Nephron (organoid): ENCODE measurements around the gene UNG.

ENCODE experiments used
- H3K27ac Mint-ChIP-seq, 3 experiments: 2 replicates each; pipeline ENCODE4 v1.8.0; 2020; ENCODE audit warnings: mixed read lengths in 3 of 3, mild to moderate bottlenecking in 2 of 3, moderate library complexity in 1 of 3
- H3K27me3 Mint-ChIP-seq: 2 replicates; pipeline ENCODE4 v1.8.0; 2021; ENCODE audit warnings: low read depth, mild to moderate bottlenecking, moderate library complexity, mixed read lengths
- H3K36me3 Mint-ChIP-seq: 2 replicates; pipeline ENCODE4 v1.8.0; 2020; ENCODE audit warnings: low read depth, mixed read lengths
- H3K4me1 Mint-ChIP-seq: 2 replicates; pipeline ENCODE4 v1.8.0; 2020; ENCODE audit warnings: mixed read lengths
- H3K4me3 Mint-ChIP-seq, 3 experiments: 2 replicates each; pipeline ENCODE4 v1.8.0; 2020; ENCODE audit warnings: mild to moderate bottlenecking in 3 of 3, mixed read lengths in 3 of 3, moderate library complexity in 2 of 3
- H3K9me3 Mint-ChIP-seq: 2 replicates; pipeline ENCODE4 v1.8.0; 2020; ENCODE audit warnings: mixed read lengths
- TF ChIP-seq, protein P1 (sequence below), 3 experiments: fragments of 200-600 bp; sonication (generic); IDR thresholded peaks; one replicate each; pipeline ENCODE4 v1.5.0; 2021; ENCODE audit warnings: antibody characterized with exemption in 3 of 3; ENCODE audit not compliant: unreplicated experiment in 3 of 3

The UNG gene

DNA sequence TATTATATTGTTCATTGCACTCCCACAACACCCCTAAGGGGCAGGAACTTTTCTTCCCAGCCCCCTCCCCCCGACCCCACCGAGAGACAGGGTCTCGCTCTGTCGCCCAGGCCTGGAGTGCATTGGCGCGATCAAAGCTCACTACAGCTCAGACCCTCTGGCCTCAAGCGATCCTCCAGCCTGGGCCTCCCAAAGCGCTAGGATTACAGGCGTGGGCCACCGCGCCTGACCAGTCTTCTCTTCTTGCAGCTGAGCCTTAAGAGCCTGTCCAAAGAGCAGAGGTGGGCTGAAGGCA is 310 bp upstream of the UNG start:
- peaks cover 42% of the 10 kb centered on the region for H3K4me1 Mint-ChIP-seq
- peak overlapping the region; percentile 92 to 97 (median 95) for H3K4me3 Mint-ChIP-seq
- H3K27ac Mint-ChIP-seq = peak overlapping the region in 2 of 3 experiments; percentile 64 to 97
- H3K27me3 Mint-ChIP-seq = no peaks in the 10 kb centered on the region
- H3K9me3 Mint-ChIP-seq = no peaks in the 10 kb centered on the region
- H3K36me3 Mint-ChIP-seq = peaks cover 32% of the 10 kb centered on the region
- TF ChIP-seq, protein P1, sequence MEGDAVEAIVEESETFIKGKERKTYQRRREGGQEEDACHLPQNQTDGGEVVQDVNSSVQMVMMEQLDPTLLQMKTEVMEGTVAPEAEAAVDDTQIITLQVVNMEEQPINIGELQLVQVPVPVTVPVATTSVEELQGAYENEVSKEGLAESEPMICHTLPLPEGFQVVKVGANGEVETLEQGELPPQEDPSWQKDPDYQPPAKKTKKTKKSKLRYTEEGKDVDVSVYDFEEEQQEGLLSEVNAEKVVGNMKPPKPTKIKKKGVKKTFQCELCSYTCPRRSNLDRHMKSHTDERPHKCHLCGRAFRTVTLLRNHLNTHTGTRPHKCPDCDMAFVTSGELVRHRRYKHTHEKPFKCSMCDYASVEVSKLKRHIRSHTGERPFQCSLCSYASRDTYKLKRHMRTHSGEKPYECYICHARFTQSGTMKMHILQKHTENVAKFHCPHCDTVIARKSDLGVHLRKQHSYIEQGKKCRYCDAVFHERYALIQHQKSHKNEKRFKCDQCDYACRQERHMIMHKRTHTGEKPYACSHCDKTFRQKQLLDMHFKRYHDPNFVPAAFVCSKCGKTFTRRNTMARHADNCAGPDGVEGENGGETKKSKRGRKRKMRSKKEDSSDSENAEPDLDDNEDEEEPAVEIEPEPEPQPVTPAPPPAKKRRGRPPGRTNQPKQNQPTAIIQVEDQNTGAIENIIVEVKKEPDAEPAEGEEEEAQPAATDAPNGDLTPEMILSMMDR (IDR thresholded peaks at IDR 0.05; ENCODE audit: unreplicated experiment in 3 of 3) = no peak

DNA sequence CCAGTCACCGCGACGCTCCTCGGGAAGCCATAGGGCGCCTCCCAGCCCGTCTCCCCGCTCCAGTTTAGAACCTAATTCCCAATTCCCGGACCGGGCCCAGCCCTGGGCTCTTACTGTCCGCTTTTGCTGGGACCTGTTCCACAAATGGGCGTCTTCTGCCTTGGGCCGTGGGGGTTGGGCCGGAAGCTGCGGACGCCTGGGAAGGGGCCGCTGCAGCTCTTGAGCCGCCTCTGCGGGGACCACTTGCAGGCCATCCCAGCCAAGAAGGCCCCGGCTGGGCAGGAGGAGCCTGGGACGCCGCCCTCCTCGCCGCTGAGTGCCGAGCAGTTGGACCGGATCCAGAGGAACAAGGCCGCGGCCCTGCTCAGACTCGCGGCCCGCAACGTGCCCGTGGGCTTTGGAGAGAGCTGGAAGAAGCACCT is 797 bp downstream of the UNG start:
- Mint-ChIP-seq H3K9me3 (no peaks in the 10 kb centered on the region), H3K27ac (peak overlapping the region; percentile 64 to 97 (median 95)), H3K4me3 (peak overlapping the region; percentile 92 to 97 (median 95)), H3K27me3 (no peaks in the 10 kb centered on the region), H3K36me3 (peaks cover 32% of the 10 kb centered on the region), H3K4me1 (peaks cover 31% of the 10 kb centered on the region)
- TF ChIP-seq, protein P1 (IDR thresholded peaks at IDR 0.05; ENCODE audit: unreplicated experiment in 3 of 3) = no peak

DNA sequence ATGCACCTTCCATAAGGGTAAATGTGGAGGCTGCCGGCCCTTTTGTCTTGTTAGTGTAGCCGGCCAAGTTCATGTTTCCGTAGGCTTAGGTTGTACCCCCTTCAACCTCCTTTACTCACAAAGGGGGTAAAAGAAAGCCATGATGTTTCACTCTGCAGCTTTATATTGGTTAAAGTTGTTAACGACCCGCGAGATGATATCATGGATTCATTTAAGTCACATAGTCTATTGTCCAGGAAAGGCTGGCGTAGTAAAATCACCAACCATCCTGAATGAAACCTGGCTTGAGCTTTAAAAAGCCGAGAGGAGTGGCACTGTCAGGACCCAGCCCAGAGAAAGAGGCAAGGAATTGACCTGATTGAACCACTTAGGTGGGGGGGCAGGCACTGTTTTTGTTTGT is 1.3 kb downstream of the UNG start:
- no peaks in the 10 kb centered on the region for H3K9me3 Mint-ChIP-seq
- H3K4me3 Mint-ChIP-seq = peak overlapping the region; percentile 92 to 97 (median 95)
- H3K36me3 Mint-ChIP-seq = peaks cover 36% of the 10 kb centered on the region
- H3K27me3 Mint-ChIP-seq = no peaks in the 10 kb centered on the region
- peaks cover 26% of the 10 kb centered on the region for H3K4me1 Mint-ChIP-seq
- peak overlapping the region; percentile 64 to 97 (median 95) for H3K27ac Mint-ChIP-seq
- TF ChIP-seq, protein P1 (IDR thresholded peaks at IDR 0.05; ENCODE audit: unreplicated experiment in 3 of 3) = no peak

DNA sequence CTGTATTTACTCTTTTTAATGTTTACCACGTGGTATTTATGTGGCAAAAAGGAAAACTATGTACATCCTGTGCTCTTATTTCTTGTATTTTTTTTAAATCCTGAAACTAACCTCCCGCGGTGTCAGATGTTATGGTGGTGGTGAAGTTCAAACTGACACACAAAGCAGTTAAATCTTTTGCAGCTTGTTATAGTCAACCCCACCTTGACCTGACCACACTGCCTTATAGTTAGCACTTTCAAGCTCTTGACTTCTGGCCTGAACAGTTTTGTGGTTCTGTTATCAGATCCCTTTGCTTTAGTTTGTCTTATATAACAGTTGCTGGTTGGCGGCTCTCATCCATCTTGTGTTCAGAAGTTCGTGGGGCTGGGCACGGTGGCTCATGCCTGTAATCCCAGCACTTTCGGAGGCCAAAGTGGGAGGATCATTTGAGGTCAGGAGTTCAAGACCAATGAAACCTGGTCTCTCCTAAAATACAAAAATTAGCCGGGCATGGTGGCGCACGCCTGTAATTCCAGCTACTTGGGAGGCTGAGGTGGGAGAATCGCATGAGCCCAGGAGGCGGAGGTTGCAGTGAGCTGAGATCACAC is 2.1 kb downstream of the UNG start:
- H3K36me3 Mint-ChIP-seq = peaks cover 41% of the 10 kb centered on the region
- H3K9me3 Mint-ChIP-seq = no peaks in the 10 kb centered on the region
- peak overlapping the region; percentile 92 to 97 (median 95) for H3K4me3 Mint-ChIP-seq
- no peaks in the 10 kb centered on the region for H3K27me3 Mint-ChIP-seq
- peaks cover 26% of the 10 kb centered on the region for H3K4me1 Mint-ChIP-seq
- peak overlapping the region; percentile 64 to 97 (median 95) for H3K27ac Mint-ChIP-seq
- TF ChIP-seq, protein P1 (IDR thresholded peaks at IDR 0.05; ENCODE audit: unreplicated experiment in 3 of 3) = no peak

DNA sequence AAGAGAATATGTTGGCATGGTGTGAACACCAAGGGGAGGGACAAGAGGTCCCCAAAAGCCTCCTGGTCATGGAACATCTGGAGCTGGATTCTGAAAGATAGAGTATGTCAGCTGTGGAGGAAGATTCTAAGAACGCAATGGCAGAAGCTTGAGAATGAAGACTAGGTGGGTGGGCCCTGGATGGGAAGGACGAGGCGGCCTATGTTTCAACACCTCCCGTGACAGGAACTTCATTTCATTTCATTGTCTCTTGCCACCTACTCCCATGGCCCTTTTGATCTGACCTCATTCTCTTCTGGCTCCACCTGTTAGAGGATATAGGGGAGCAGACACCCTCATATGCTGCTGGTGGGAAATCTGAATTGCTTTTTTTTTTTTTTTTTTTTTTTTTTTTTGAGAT is 3.3 kb downstream of the UNG start:
- Mint-ChIP-seq H3K9me3 (no peaks in the 10 kb centered on the region), H3K4me1 (peaks cover 26% of the 10 kb centered on the region), H3K27ac (no peak overlapping the region), H3K36me3 (peaks cover 49% of the 10 kb centered on the region), H3K27me3 (no peaks in the 10 kb centered on the region), H3K4me3 (peak overlapping the region in 2 of 3 experiments; percentile 28 to 92)
- TF ChIP-seq, protein P1 (IDR thresholded peaks at IDR 0.05; ENCODE audit: unreplicated experiment in 3 of 3) = no peak

DNA sequence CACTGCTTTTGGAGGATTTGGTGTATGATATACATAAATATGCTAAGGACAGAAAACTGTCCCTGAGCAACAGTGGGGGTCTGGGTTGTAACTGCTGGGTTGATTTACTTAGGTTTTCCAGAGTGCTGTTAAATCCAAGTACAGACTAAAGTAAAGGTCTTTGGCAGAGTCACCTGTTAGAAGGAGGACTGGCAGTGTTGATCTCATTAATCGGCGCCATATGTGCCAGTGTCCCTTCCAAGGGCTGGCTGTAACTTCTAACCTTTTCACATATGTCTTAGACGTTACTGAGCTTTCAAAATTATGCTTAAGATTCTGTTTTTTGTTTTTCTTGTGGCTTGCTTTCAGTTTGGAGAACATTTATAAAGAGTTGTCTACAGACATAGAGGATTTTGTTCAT is 5.1 kb downstream of the UNG start:
- H3K4me1 Mint-ChIP-seq = peaks cover 26% of the 10 kb centered on the region

More for the DNA sequence above, 5.1 kb downstream of the UNG start:
- no peak overlapping the region for H3K4me3 Mint-ChIP-seq
- TF ChIP-seq, protein P1 (IDR thresholded peaks at IDR 0.05; ENCODE audit: unreplicated experiment in 3 of 3) = no peak
- no peaks in the 10 kb centered on the region for H3K9me3 Mint-ChIP-seq
- H3K27me3 Mint-ChIP-seq = no peaks in the 10 kb centered on the region
- no peak overlapping the region for H3K27ac Mint-ChIP-seq
- peaks cover 59% of the 10 kb centered on the region for H3K36me3 Mint-ChIP-seq
